Mesodermal cell (in vitro differentiated cells): ENCODE data around the gene FAM234A.

Source experiments
- H3K27ac ChIP-seq: 2 replicates; pipeline ENCODE4 v1.7.0; 2013; ENCODE audit warnings: mild to moderate bottlenecking, low read depth, low read length, moderate library complexity; ENCODE audit not compliant: severe bottlenecking
- H3K36me3 ChIP-seq: 2 replicates; pipeline ENCODE4 v1.7.1; 2013; ENCODE audit warnings: mild to moderate bottlenecking, low read length, moderate library complexity; ENCODE audit not compliant: control insufficient read depth, insufficient read depth
- H3K4me1 ChIP-seq: one replicate; pipeline ENCODE4 v1.7.1; 2013; ENCODE audit warnings: mild to moderate bottlenecking, low read length; ENCODE audit not compliant: insufficient read depth, control insufficient read depth, poor library complexity, severe bottlenecking
- H3K4me3 ChIP-seq: 2 replicates; pipeline ENCODE4 v1.7.0; 2013; ENCODE audit warnings: low read length, control low read depth, mild to moderate bottlenecking; ENCODE audit not compliant: insufficient read depth, poor library complexity, severe bottlenecking; ENCODE audit errors: extremely low read depth
- H3K9me3 ChIP-seq: 2 replicates; pipeline ENCODE4 v1.7.1; 2013; ENCODE audit warnings: mild to moderate bottlenecking, low read length, moderate library complexity; ENCODE audit not compliant: control insufficient read depth
- WGBS, 2 experiments: methylation state at CpG; one replicate each; pipeline ENCODE4 v1.1.5; 2013; ENCODE audit warnings: missing lambda C conversion rate in 2 of 2; ENCODE audit not compliant: insufficient coverage in 2 of 2; 5-methylcytosine and 5-hydroxymethylcytosine counted together

Gene FAM234A

GRCh38 chr16:230949-231348 is 3.7 kb upstream of the FAM234A start:
- WGBS, 2 experiments: 94 to 95% methylated on average over 12 to 21 of the region's 22 CpGs
- Histone ChIP-seq H3K4me1 (peaks cover 14% of the 10 kb centered on the region), H3K4me3 (no peak overlapping the region), H3K27ac (no peak overlapping the region), H3K36me3 (peaks cover 21% of the 10 kb centered on the region), H3K9me3 (no peaks in the 10 kb centered on the region)

DNA sequence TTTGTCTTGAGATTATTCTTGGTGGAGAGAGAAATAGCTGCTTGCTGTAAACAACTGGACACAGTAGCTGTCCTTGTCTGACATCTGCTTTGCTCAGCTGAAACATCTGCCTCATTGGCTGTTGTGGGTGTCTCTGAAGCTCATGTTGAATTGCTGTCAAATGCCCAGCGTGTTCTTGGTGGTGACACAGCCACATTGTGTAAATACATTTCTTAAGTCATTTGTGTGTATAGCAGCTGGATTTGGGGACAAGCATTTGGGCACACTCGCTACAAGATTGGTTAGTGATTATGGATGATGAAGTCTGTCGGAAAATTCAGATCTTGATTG is 5.3 kb downstream of the FAM234A start:
- Histone ChIP-seq H3K4me3 (no peak overlapping the region), H3K36me3 (peaks cover 8% of the 10 kb centered on the region), H3K4me1 (no peaks in the 10 kb centered on the region), H3K27ac (no peak overlapping the region), H3K9me3 (no peaks in the 10 kb centered on the region)
- WGBS, 2 experiments: 94 to 100% methylated on average over 2 to 3 of the region's 3 CpGs

DNA sequence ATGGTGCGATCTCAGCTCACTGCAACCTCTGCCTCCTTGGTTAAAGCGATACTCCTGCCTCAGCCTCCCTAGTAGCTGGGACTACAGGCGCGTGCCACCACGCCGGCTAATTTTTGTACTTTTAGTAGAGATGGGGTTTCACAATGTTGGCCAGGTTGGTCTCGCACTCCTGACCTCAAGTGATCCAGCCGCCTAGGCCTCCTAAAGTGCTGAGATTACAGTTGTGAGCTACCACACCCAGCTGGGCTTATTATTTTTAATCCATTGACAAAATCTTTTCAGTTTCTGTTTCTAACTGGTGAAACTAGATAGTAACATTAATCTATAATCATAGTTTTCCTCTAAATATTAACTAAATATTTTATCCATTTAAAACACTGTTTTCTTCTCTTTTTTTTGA is 5.9 kb downstream of the FAM234A start:
- Histone ChIP-seq H3K27ac (no peak overlapping the region), H3K36me3 (peaks cover 8% of the 10 kb centered on the region), H3K9me3 (no peaks in the 10 kb centered on the region), H3K4me3 (no peak overlapping the region), H3K4me1 (no peaks in the 10 kb centered on the region)
- 97 to 100% methylated on average over 6 to 8 of the region's 8 CpGs for WGBS, 2 experiments

GRCh38 chr16:242281-242680 is 7.7 kb downstream of the FAM234A start:
- Histone ChIP-seq H3K4me3 (no peak overlapping the region), H3K9me3 (no peaks in the 10 kb centered on the region), H3K4me1 (no peaks in the 10 kb centered on the region), H3K36me3 (peaks cover 8% of the 10 kb centered on the region), H3K27ac (no peak overlapping the region)
- 94 to 95% methylated on average over 5 to 8 of the region's 10 CpGs for WGBS, 2 experiments

- 93 to 97% methylated on average over 3 to 4 of the region's 4 CpGs for WGBS, 2 experiments
- H3K4me3 ChIP-seq: no peak overlapping the region
- H3K4me1 ChIP-seq: no peaks in the 10 kb centered on the region
- no peaks in the 10 kb centered on the region for H3K9me3 ChIP-seq
- no peaks in the 10 kb centered on the region for H3K36me3 ChIP-seq
- no peak overlapping the region for H3K27ac ChIP-seq
Observed at GRCh38 chr16:243348-243747, 8.7 kb downstream of the FAM234A start.

GRCh38 chr16:245105-245504 is 10.5 kb downstream of the FAM234A start:
- Histone ChIP-seq H3K4me1 (peaks cover 3% of the 10 kb centered on the region), H3K9me3 (no peaks in the 10 kb centered on the region), H3K4me3 (no peak overlapping the region), H3K36me3 (peaks cover 3% of the 10 kb centered on the region), H3K27ac (no peak overlapping the region)
- WGBS, 2 experiments: 91 to 98% methylated on average over 7 to 9 of the region's 9 CpGs

DNA sequence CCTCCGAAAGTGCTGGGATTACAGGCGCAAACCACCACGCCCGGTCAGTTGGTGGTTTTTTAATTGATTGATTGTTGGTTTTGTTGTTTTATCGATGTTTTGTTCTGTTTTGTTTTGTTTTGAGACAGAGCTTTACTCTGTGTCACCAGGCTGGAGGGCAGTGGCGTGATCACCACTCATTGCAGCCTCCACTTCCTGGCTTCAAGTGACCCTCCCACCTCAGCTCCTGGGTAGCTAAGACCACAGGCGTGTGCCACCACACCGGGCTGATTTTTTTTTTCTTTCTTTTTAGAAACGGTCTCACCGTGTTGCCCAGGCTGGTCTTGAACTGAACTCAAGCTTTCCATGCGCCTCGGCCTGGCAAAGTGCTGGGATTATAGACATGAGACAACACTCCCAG is 12.4 kb downstream of the FAM234A start:
- H3K36me3 ChIP-seq: peaks cover 11% of the 10 kb centered on the region
- 95 to 98% methylated on average over 6 to 8 of the region's 12 CpGs for WGBS, 2 experiments
- H3K9me3 ChIP-seq: no peaks in the 10 kb centered on the region
- peaks cover 5% of the 10 kb centered on the region for H3K4me1 ChIP-seq
- no peak overlapping the region for H3K4me3 ChIP-seq
- H3K27ac ChIP-seq: no peak overlapping the region

- H3K4me3 ChIP-seq: no peak overlapping the region
- 93 to 98% methylated on average over 8 to 12 of the region's 12 CpGs for WGBS, 2 experiments
- no peak overlapping the region for H3K27ac ChIP-seq
- H3K36me3 ChIP-seq: peaks cover 20% of the 10 kb centered on the region
- no peaks in the 10 kb centered on the region for H3K9me3 ChIP-seq
- peaks cover 5% of the 10 kb centered on the region for H3K4me1 ChIP-seq
Observed at GRCh38 chr16:249431-249830, 14.8 kb downstream of the FAM234A start.

GRCh38 chr16:252366-253337 is 18.0 kb downstream of the FAM234A start:
- WGBS, 2 experiments: 90 to 96% methylated on average over 14 to 19 of the region's 30 CpGs
- H3K4me1 ChIP-seq: peaks cover 5% of the 10 kb centered on the region
- H3K27ac ChIP-seq: no peak overlapping the region
- peaks cover 34% of the 10 kb centered on the region for H3K36me3 ChIP-seq
- H3K9me3 ChIP-seq: no peaks in the 10 kb centered on the region
- H3K4me3 ChIP-seq: no peak overlapping the region

DNA sequence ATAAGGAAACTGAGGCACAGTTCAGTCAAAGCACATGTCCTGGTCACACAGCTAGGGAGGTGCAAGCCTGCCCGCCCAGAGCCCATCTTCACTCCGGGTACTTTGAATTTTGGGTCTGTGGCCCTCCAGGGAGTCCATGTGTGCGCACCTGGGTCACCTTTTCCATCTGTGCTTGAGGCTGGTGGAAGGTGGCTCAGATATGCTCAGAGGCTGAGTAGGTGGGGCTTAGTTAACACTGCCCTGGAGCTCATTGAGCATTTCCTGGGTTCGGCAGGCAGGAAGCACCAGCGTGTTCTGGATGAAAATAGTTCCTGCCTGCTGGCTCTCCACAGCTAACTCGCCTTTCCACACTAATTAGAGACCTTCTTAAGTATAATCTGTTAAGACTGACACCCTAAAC is 19.2 kb downstream of the FAM234A start:
- H3K4me3 ChIP-seq: no peak overlapping the region
- peaks cover 34% of the 10 kb centered on the region for H3K36me3 ChIP-seq
- H3K4me1 ChIP-seq: peaks cover 5% of the 10 kb centered on the region
- no peak overlapping the region for H3K27ac ChIP-seq
- H3K9me3 ChIP-seq: no peaks in the 10 kb centered on the region
- WGBS, 2 experiments: 92 to 99% methylated on average over 6 of the region's 6 CpGs

GRCh38 chr16:254461-254860 is 19.8 kb downstream of the FAM234A start:
- peaks cover 38% of the 10 kb centered on the region for H3K36me3 ChIP-seq
- H3K4me1 ChIP-seq: peaks cover 5% of the 10 kb centered on the region
- no peak overlapping the region for H3K27ac ChIP-seq
- H3K4me3 ChIP-seq: no peak overlapping the region
- H3K9me3 ChIP-seq: no peaks in the 10 kb centered on the region
- WGBS, 2 experiments: 91 to 95% methylated on average over 20 to 25 of the region's 25 CpGs
